ENCODE data around the gene C11orf98. TPM values are rescaled to one million over a fixed set of nuclear protein-coding genes. Genes with fewer than 3 reads are reported as not detected.

Gene C11orf98
- total and polyA plus RNA-seq, 2 of the 13 experiments (the other 11 are each of a cell fraction or from before 2014, with no cell fraction given), result 30.4 to 91.8 TPM

DNA sequence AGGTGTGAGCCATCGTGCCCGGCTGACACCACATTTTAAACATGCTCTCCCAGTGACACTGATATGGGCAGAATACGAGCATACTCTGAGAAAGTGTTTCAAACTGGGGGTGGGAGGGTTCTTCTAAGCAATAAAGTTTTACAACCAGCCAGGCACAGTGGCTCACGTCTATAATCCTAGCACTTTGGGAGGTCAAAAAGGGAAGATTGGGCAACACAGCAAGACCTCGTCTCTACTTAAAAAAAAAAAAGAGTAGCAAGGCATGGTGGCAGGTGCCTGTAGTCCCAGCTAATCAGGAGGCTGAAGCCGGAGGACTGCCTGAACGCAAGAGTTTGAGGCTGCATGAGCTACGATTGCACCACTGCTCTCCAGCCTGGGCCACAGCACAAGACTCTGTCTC lies 20.8 kb downstream of the C11orf98 start:
- Histone ChIP-seq H3K27ac (ENCODE audit: extremely low read length, insufficient read depth, low read length) (peak overlapping the region; percentile 98), H4K20me1 (ENCODE audit: insufficient read depth, low read length) (peaks cover 8% of the 10 kb centered on the region), H3K4me2 (ENCODE audit: low read depth, low read length) (no peak overlapping the region; the same call in 1 of the 2 replicates), H3K79me2 (ENCODE audit: insufficient read depth, low read length) (peaks cover 44% of the 10 kb centered on the region), H3K9me3 (ENCODE audit: low read length) (no peaks in the 10 kb centered on the region), H3K4me1 (ENCODE audit: insufficient read depth, low read length) (peaks cover 69% of the 10 kb centered on the region), H3K27me3 (ENCODE audit: control insufficient read depth in 1 of 2, insufficient read depth in 2 of 2, low read length in 2 of 2) (no peaks in the 10 kb centered on the region), H3K4me3 (replicated peaks in 1 of 3; ENCODE audit: insufficient read depth in 1 of 3, low read depth in 2 of 3, low read length in 3 of 3) (no peak overlapping the region; a peak in 1 of 6 replicates), H2AFZ (ENCODE audit: low read length) (no peak overlapping the region), H3K9ac (ENCODE audit: insufficient read depth, low read depth, low read length) (peak overlapping the region; percentile 100; the same call in 1 of the 2 replicates), H3K36me3 (replicated peaks in 1 of 2; ENCODE audit: control insufficient read depth in 1 of 2, insufficient read depth in 2 of 2, low read length in 2 of 2) (peaks cover 2 to 23% of the 10 kb centered on the region in 2 experiments; a peak in 4 of 5 replicates)
- no peak for ATAC-seq
- 91% methylated on average over 8 of the region's 8 CpGs for WGBS (ENCODE audit: low lambda C conversion rate)
- ChIA-PET POLR2A (interaction anchor here (0.7 to 5.0 kb wide), 14 partner anchors 9 to 197 kb away, joined by 3 to 98 read pairs (median 15); partner anchors contain the start of genes B3GAT3, C11orf98, CSKMT and EEF1G), CTCF (ENCODE audit: low intra/inter-chr PET ratio, low total read pairs) (no interaction called here)
- no TSS peak for BruUV-seq (replicated peaks)
- no peak for FAIRE-seq
- DNase-seq (ENCODE audit: low spot score), result no peak
- in situ Hi-C loops (cut with HindIII; ENCODE audit: extremely low pct_ligation_motif_present, low pct_unique_long_range_greater_than_20kb) (no loop called here), intact Hi-C loops (cut with micrococcal nuclease; ENCODE audit: unreplicated experiment) (no loop called here)
- TF ChIP-seq BRD4 (CRISPR knock-in tag; IDR thresholded peaks at IDR 0.05) (no peak), HMG20B (CRISPR knock-in tag; conservative IDR thresholded peaks at IDR 0.05) (no peak), EEA1 (CRISPR knock-in tag; IDR thresholded peaks at IDR 0.05; ENCODE audit: borderline replicate concordance) (no peak), ARNTL (CRISPR knock-in tag; IDR thresholded peaks at IDR 0.05) (no peak), ZSCAN20 (CRISPR knock-in tag; IDR thresholded peaks at IDR 0.05; ENCODE audit: borderline replicate concordance) (no peak), ZNF597 (CRISPR knock-in tag; IDR thresholded peaks at IDR 0.05) (no peak), ZNF740 (CRISPR knock-in tag; IDR thresholded peaks at IDR 0.05) (no peak), ZNF691 (CRISPR knock-in tag; IDR thresholded peaks at IDR 0.05; ENCODE audit: borderline replicate concordance, low read depth) (no peak), KDM5B (CRISPR knock-in tag; IDR thresholded peaks at IDR 0.05; ENCODE audit: borderline replicate concordance) (no peak)
- TF ChIP-seq, protein P1, sequence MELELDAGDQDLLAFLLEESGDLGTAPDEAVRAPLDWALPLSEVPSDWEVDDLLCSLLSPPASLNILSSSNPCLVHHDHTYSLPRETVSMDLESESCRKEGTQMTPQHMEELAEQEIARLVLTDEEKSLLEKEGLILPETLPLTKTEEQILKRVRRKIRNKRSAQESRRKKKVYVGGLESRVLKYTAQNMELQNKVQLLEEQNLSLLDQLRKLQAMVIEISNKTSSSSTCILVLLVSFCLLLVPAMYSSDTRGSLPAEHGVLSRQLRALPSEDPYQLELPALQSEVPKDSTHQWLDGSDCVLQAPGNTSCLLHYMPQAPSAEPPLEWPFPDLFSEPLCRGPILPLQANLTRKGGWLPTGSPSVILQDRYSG (CRISPR knock-in tag; IDR thresholded peaks at IDR 0.05), result no peak

Data from HepG2 (cell line).